GM12872 (cell line): ENCODE data around the gene SMAP1.

Experiments used
- TF ChIP-seq, protein P1 (sequence below): IDR thresholded peaks from 3 replicates; pipeline ENCODE4 v1.5.1; 2011; ENCODE audit warnings: low read depth, mild to moderate bottlenecking, low read length, moderate library complexity; ENCODE audit not compliant: insufficient read depth

Gene SMAP1

DNA sequence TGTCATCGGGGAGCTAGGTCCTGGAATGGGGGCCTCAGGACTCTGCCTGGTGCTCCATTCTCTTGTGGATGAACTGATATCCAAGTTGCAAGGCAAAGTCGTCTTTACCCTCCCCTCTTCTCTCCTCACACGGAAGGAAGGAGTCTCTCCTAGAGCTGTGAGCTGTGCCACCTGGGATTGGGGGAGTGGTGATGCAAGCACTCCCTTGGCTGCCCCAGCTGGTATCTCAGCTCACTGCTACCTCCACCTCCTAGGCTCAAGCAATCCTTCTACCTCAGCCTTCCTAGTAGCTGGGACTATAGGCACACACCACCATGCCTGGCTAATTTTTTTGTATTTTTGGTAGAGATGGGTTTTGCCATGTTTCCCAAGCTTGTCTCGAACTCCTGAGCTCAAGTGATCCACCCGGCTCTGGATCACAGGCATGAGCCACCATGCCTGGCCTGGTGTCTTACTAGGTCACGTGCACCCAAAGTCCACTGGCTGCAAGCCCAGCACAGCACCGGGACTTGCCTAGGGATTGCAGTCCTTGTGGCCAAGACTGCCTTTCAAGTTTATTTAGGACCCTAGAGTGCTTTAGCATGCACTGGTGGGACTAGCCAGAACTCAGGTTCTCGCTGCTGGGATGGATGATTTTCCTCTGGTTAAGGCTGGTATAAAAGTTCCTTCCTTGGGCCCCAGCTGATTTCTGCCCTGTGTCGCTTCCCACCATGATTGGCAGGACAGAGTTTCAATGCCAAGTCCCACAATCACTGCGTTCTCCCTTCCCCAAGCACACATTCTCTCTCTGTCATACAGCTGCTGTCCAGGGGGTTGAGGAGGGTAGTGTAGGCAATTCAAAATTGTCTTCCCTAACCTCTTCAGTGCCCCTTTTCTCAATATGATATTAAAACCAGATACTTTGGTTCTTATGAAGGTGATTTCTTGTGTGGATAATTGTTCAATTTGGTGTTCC, 33.5 kb downstream of the SMAP1 start:
- TF ChIP-seq, protein P1, sequence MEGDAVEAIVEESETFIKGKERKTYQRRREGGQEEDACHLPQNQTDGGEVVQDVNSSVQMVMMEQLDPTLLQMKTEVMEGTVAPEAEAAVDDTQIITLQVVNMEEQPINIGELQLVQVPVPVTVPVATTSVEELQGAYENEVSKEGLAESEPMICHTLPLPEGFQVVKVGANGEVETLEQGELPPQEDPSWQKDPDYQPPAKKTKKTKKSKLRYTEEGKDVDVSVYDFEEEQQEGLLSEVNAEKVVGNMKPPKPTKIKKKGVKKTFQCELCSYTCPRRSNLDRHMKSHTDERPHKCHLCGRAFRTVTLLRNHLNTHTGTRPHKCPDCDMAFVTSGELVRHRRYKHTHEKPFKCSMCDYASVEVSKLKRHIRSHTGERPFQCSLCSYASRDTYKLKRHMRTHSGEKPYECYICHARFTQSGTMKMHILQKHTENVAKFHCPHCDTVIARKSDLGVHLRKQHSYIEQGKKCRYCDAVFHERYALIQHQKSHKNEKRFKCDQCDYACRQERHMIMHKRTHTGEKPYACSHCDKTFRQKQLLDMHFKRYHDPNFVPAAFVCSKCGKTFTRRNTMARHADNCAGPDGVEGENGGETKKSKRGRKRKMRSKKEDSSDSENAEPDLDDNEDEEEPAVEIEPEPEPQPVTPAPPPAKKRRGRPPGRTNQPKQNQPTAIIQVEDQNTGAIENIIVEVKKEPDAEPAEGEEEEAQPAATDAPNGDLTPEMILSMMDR = no peak

DNA sequence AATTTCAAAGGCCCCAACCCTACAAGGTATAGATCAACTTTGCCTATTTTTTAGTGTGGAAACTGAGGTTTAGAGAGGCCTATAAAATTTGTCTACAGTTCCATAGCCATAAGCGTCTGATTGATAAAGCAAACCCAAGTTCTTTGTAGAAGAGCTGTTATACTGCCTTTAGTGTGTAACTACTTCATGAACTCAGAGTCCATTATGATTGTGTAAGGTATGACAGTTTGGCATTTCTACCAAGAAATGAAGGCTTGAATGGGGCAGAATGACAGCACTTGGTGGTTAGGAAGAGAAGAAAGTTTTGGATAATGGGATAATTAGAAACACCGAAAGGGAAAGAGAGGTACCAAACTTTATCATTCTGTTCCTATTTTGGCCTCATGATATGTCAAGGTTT, 38.1 kb downstream of the SMAP1 start:
- TF ChIP-seq, protein P1 = no peak

DNA sequence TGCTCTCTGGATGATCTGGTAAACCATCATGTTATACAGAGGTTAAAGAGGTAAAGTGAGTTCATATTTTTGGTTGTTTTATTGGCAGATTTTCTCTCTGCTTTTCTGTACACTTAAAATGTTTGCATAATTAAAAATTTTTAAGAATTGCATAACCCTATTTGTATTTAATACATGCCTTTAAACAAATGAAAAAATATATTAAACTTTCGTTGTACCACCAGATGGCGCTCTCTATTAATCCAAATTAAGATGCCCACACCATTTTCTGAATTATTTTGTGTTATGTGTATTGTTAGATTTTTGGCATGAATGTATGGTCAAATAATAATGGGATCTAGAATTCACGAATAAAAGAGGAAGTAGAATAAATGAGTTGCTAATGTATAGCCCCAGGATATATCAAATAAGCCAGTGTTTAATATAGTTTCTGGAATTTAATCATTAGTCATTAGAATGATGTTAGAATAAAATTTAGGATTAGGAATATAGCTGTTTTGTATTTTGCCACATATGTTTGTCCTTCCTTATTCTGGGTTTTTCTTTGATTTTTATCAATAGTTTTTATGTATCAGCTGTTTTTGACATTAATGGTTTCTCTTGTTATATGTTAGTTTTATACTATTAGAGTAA, 38.9 kb downstream of the SMAP1 start:
- TF ChIP-seq, protein P1 = peak; percentile 19; the same call in 1 of the 3 replicates

DNA sequence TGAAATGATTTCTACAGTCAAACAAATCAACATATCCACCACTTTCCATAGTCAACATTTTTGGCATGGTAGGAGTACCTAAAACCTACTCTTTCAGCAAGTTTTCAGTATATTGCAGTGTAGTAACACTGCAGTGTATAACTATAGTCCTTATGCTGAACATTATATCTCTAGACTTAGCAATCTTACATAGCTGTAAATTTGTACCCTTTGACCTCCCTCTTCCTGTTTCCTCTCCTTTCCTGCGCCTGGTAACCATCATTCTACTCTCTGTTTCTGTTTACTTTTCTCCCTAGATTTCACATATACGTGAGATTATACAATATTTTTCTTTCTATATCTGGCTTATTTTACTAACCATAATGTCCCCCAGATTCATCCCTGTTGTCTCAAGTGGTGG, 40.2 kb downstream of the SMAP1 start:
- TF ChIP-seq, protein P1 = no peak

DNA sequence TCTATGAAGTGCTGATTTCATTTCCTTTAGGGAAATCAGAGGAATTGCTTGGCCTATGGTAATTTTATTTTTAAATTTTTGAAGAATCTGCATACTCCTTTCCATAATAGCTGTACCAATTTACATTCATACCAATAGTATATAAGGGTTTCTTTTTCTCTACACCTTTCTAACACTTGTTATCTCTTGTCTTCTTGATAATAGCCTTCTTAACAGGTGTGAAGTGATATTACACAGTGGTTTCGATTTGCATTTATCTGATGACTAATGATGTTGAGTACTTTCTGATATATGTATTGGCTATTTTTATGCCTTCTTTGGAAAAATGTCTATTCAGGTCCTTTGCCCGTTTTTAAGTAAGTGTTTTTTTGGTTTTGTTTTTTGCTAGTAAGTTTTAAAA, 40.8 kb downstream of the SMAP1 start:
- TF ChIP-seq, protein P1 = no peak

DNA sequence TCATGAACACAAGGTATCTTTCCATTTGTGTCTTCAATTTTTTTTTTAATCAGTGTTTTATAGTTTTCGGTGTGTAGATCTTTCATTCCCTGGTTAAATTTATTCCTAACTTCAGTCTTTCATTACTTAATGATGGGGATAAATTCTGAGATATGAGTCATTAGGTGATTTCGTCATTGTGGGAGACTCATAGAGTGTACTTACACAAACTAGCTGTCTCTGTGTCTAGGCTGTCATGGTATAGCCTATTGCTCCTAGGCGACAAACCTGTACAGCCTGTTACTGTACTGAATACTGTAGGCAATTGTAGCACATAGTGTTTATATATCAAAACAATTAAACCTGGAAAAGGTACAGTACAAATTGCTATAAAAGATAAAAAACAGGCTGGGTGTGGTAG, 42.1 kb downstream of the SMAP1 start:
- TF ChIP-seq, protein P1 = no peak

DNA sequence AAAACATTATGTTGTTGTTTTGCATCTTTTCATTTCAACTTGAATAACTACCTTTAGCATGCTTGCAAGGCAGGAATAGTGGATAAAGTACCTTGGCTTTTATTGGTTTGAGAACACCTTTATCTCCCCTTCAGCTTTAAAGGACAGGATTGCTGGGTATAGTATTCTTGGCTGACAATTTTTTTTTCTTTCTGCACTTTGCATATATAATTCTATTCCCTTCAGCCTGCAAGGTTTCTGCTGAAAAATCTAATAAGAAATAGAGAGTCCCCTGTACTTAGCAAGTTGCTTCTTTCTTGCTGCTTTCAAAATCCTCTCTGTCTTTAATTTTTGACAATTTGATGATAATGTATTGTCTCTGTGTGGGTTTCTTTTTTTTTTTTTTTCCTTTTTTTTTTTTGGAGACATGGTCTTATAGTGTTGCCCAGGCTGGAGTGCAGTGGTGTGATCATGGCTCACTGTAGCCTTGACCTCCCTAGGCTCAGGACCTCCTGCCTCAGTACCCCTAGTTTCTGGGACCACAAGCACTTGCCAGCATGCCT, 47.1 kb downstream of the SMAP1 start:
- TF ChIP-seq, protein P1 = no peak
